Left lung (tissue), 10 donors: ENCODE measurements around the gene PGBD5. TPM values are rescaled to one million over a fixed set of nuclear protein-coding genes. Genes with fewer than 3 reads are reported as not detected.

Source experiments
- ATAC-seq: fragments of 200-7000 bp; cut with Tn5 transposase; one replicate; pipeline ENCODE4 v1.9.1; 2020; ENCODE audit warnings: moderate library complexity
- DNase-seq, 4 donors: peaks; one replicate each; pipeline ENCODE4 v3.0.0-alpha.2; 2013 to 2020
- H3K27ac ChIP-seq, 2 donors: fragments of 200-600 bp; sonication (generic) in 1 of 2; one replicate each; pipeline versions ENCODE4 v1.5.0 to v1.8.0; 2020 to 2021
- H3K27me3 ChIP-seq, 2 donors: fragments of 200-600 bp; sonication (generic) in 1 of 2; one replicate each; pipeline versions ENCODE4 v1.5.0 to v1.8.0; 2020 to 2021
- H3K36me3 ChIP-seq, 2 donors: fragments of 200-600 bp; sonication (generic) in 1 of 2; one replicate each; pipeline versions ENCODE4 v1.5.0 to v1.8.0; 2020 to 2021
- H3K4me1 ChIP-seq, 2 donors: fragments of 200-600 bp; one replicate each; pipeline ENCODE4 v1.8.0; 2021
- H3K4me3 ChIP-seq, 2 donors: fragments of 200-600 bp; sonication (generic) in 1 of 2; one replicate each; pipeline versions ENCODE4 v1.5.0 to v1.8.0; 2020 to 2021; ENCODE audit warnings: mild to moderate bottlenecking in 1 of 2
- H3K9me3 ChIP-seq, 2 donors: fragments of 200-600 bp; sonication (generic) in 1 of 2; one replicate each; pipeline versions ENCODE4 v1.5.0 to v1.8.0; 2020 to 2021
- CTCF ChIP-seq, 2 donors: fragments of 200-600 bp; sonication (generic) in 1 of 2; IDR thresholded peaks; one replicate each; pipeline versions ENCODE4 v1.5.0 to v1.8.0; 2021; ENCODE audit warnings: antibody characterized with exemption in 2 of 2
- intact Hi-C, 2 donors: fragments of 100-400 bp; cut with DNase I; formaldehyde crosslinking; loops; one replicate each; pipeline versions ENCODE4 v1.11.2 to v1.14.2; 2022
- polyA plus RNA-seq, 6 donors: library from polyadenylated mRNA; unstranded; fragments of 120-200 nt; gene quantifications; one replicate each; pipeline ENCODE4 v1.2.1, GENCODE V29; 2013; ENCODE audit not compliant: insufficient read length in 6 of 6
- total RNA-seq, 2 donors: library from RNA; stranded (reverse); fragmentation: NEBNext Ultra II Directional; extraction: Animal tissue kit (Norgen Biotek cat#: 25700); gene quantifications; one replicate each; pipeline ENCODE4 v1.2.1, GENCODE V29; 2021
- donor health status: DM: no; HTN: yes; CAD: no.
- donor health status: DM: no; HTN: no; CAD: no.

Gene PGBD5
- total and polyA plus RNA-seq, 8 donors = 2.3 to 10.1 (median 4.8) TPM

GRCh38 chr1:230464671-230465070 lies 38.5 kb upstream of the PGBD5 start:
- H3K4me3 ChIP-seq = no peak overlapping the region
- H3K27ac ChIP-seq = no peak overlapping the region
- DNase-seq (peak in 2 of 4 donors; percentile 5 to 15), ATAC-seq (no peak)
- no peaks in the 10 kb centered on the region for H3K4me1 ChIP-seq
- TF ChIP-seq CTCF (IDR thresholded peaks at IDR 0.05) = no peak
- H3K36me3 ChIP-seq = no peaks in the 10 kb centered on the region
- no peaks in the 10 kb centered on the region for H3K27me3 ChIP-seq
- intact Hi-C loops = no loop called here
- H3K9me3 ChIP-seq = no peaks in the 10 kb centered on the region

GRCh38 chr1:230463760-230464159 lies 37.6 kb upstream of the PGBD5 start:
- TF ChIP-seq CTCF (IDR thresholded peaks at IDR 0.05) = no peak
- ATAC-seq (no peak), DNase-seq (no peak)
- no peaks in the 10 kb centered on the region for H3K4me1 ChIP-seq
- intact Hi-C loops = no loop called here
- H3K9me3 ChIP-seq = no peaks in the 10 kb centered on the region
- no peak overlapping the region for H3K4me3 ChIP-seq
- H3K27ac ChIP-seq = no peak overlapping the region
- H3K36me3 ChIP-seq = no peaks in the 10 kb centered on the region
- no peaks in the 10 kb centered on the region for H3K27me3 ChIP-seq

GRCh38 chr1:230463326-230463725 lies 37.2 kb upstream of the PGBD5 start:
- DNase-seq (no peak), ATAC-seq (no peak)
- no peaks in the 10 kb centered on the region for H3K4me1 ChIP-seq
- H3K27me3 ChIP-seq = no peaks in the 10 kb centered on the region
- intact Hi-C loops = no loop called here
- H3K36me3 ChIP-seq = no peaks in the 10 kb centered on the region
- TF ChIP-seq CTCF (IDR thresholded peaks at IDR 0.05) = no peak
- no peak overlapping the region for H3K4me3 ChIP-seq
- no peak overlapping the region for H3K27ac ChIP-seq
- no peaks in the 10 kb centered on the region for H3K9me3 ChIP-seq

GRCh38 chr1:230459465-230459864 lies 33.3 kb upstream of the PGBD5 start:
- TF ChIP-seq CTCF (IDR thresholded peaks at IDR 0.05) = no peak
- Histone ChIP-seq H3K4me1 (no peaks in the 10 kb centered on the region), H3K9me3 (no peaks in the 10 kb centered on the region), H3K4me3 (no peak overlapping the region), H3K36me3 (no peaks in the 10 kb centered on the region), H3K27me3 (no peaks in the 10 kb centered on the region), H3K27ac (no peak overlapping the region)
- ATAC-seq = peak; percentile 27
- intact Hi-C loops = no loop called here
- peak in 1 of 4 donors; percentile 2 for DNase-seq

GRCh38 chr1:230458509-230458908 lies 32.4 kb upstream of the PGBD5 start:
- Histone ChIP-seq H3K9me3 (no peaks in the 10 kb centered on the region), H3K4me1 (no peaks in the 10 kb centered on the region), H3K27me3 (no peaks in the 10 kb centered on the region), H3K4me3 (no peak overlapping the region), H3K36me3 (no peaks in the 10 kb centered on the region), H3K27ac (no peak overlapping the region)
- no peak for TF ChIP-seq CTCF (IDR thresholded peaks at IDR 0.05)
- intact Hi-C loops = no loop called here
- DNase-seq (no peak), ATAC-seq (peak; percentile 43)
